ENCODE data around the gene XRN2.

The XRN2 gene, protein sequence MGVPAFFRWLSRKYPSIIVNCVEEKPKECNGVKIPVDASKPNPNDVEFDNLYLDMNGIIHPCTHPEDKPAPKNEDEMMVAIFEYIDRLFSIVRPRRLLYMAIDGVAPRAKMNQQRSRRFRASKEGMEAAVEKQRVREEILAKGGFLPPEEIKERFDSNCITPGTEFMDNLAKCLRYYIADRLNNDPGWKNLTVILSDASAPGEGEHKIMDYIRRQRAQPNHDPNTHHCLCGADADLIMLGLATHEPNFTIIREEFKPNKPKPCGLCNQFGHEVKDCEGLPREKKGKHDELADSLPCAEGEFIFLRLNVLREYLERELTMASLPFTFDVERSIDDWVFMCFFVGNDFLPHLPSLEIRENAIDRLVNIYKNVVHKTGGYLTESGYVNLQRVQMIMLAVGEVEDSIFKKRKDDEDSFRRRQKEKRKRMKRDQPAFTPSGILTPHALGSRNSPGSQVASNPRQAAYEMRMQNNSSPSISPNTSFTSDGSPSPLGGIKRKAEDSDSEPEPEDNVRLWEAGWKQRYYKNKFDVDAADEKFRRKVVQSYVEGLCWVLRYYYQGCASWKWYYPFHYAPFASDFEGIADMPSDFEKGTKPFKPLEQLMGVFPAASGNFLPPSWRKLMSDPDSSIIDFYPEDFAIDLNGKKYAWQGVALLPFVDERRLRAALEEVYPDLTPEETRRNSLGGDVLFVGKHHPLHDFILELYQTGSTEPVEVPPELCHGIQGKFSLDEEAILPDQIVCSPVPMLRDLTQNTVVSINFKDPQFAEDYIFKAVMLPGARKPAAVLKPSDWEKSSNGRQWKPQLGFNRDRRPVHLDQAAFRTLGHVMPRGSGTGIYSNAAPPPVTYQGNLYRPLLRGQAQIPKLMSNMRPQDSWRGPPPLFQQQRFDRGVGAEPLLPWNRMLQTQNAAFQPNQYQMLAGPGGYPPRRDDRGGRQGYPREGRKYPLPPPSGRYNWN

GRCh38 chr20:21303061-21303871, at the start of gene XRN2:
XRN2 (plus strand) TSS chr20:21303331; CDS start chr20:21303399, 68 bp downstream.
- peak; percentile 89 to 90 for DNase-seq (ENCODE audit: low read depth in 2 of 2, low spot score in 1 of 2)

DNA sequence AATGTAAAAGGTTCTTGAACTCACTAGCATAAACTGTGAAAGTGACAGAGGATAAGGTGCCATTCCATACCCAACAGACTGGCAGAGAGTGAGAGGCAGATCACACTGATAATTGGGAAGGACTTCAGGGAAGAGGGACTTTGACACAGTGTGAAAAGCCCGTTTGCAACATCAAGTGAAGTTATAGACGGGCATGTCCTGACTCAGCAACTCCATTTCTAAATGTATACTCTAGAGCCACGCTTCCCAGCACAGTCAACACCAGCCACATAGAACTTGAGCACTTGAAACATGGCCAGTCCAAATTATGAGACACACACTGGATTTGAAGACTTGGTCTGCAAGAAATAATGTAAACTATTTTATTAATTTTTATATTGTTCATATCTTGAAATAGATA, 45.9 kb upstream of the XRN2 start:
- no peak for DNase-seq (ENCODE audit: low read depth in 2 of 2, low spot score in 1 of 2)

DNA sequence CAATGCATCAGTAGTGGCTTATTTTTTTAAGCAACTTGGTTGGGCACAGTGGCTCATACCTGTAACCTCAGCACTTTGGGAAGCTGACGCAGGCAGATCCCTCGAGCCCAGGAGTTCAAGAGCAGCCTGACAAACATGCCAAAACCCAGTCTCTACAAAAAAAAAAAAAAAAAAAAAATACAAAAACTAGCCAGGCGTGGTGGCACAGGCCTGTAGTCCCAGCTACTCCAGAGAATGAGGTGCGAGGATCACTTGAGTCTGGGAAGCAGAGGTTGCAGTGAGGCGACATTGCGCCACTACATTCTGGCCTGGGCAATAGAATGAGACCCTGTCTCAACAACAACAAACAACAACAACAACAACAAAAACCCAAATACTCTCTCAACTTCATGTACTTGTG, 44.7 kb upstream of the XRN2 start:
- DNase-seq (ENCODE audit: low read depth in 2 of 2, low spot score in 1 of 2), result no peak

DNA sequence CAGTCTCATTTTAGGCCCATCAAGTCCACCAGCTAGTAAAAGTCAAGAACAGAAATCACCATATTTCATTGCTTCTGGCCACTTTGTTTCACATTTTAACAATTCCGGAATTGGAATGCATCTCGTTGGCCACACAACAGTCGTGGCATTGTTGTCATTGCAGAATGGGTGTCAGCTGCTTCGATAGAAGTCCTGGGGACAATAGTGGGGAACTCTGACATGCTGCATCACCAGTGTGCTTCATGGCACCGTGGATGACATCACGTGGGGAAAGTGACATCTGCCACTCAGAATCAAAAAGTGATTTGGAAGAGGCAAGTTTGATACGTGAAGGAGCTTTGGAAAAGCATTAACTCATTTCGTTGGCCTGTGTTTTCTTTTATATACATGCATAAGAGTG, 43.8 kb upstream of the XRN2 start:
- DNase-seq (ENCODE audit: low read depth in 2 of 2, low spot score in 1 of 2), result no peak

DNA sequence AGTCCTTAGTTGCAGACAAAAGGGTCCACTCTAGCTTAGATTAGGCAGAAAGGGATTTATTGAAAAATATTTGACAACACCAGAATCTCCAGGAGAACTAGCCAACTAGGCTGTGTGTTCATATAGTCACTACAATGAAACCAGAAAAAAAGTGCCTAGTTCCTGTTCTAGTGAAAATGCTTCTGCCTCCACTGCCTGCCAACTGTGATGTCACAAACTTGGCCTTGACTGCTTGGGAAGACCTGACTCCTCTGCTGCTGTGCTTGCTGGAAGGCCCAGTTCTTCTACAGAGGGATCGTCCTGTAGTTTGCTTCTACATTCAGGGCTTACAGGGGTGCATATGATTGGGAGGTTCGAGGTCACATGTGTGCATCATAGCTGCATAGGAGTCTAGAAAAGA, 40.3 kb upstream of the XRN2 start:
- DNase-seq (ENCODE audit: low read depth in 2 of 2, low spot score in 1 of 2), result no peak

GRCh38 chr20:21265261-21266190, 37.6 kb upstream of the XRN2 start:
- no peak for DNase-seq (ENCODE audit: low read depth in 2 of 2, low spot score in 1 of 2)

DNA sequence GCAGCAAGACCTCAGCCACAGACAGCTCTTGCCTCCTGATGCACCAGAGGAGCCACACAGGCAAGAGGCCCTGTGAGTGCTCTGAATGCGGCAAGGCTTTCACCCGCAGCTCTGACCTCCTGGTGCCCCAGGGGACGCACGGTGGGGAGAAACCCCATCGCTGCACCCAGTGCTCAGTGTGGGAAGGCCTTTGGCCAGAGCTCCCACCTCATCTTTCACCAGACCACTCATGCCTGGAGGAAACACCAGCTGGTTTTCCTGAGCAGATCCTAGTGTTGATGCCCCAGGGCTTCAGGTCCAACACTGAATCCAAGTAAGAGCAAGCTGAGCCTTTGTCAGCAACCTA, 37.0 kb upstream of the XRN2 start:
- DNase-seq (ENCODE audit: low read depth in 2 of 2, low spot score in 1 of 2), result no peak

GRCh38 chr20:21269772-21270171, 33.4 kb upstream of the XRN2 start:
- DNase-seq (ENCODE audit: low read depth in 2 of 2, low spot score in 1 of 2), result no peak

DNA sequence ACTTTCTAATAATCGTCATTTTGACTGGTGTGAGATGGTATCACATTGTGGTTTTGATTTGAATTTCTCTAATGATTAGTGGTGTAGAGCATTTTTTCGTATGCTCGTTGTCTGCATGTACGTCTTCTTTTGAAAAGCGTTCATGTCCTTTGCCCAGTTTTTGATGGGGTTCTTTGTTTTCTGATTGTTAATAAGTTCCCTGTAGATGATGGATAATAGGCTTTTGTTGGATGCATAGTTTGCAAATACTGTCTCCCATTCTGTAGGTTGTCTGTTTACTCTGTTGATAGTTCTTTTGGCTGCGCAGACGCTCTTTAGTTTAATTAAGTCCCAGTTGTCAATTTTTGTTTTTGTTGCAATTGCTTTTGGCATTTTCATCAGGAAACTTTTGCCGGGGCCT, 32.3 kb upstream of the XRN2 start:
- DNase-seq (ENCODE audit: low read depth in 2 of 2, low spot score in 1 of 2), result no peak

GRCh38 chr20:21272279-21272678, 30.9 kb upstream of the XRN2 start:
- no peak for DNase-seq (ENCODE audit: low read depth in 2 of 2, low spot score in 1 of 2)

DNA sequence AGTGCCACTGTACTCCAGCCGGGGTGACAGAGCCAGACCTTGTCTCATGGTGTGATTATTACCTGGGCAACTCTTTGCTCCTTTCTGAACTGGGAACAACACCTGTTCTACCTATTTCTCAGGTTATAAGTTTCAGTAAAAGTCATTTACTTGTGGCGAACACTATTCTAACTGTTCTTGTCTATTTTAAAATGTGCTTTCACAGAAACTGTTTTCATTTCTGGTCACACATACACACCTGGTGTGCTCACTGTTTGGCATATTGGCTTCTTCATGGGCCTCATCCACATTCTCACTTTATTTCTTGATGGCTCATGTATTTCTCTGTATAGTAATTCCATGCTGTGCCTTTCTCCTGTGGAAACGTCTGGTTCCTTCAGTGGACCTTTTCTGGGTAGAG, 30.5 kb upstream of the XRN2 start:
- no peak for DNase-seq (ENCODE audit: low read depth in 2 of 2, low spot score in 1 of 2)

GRCh38 chr20:21273755-21274386, 29.3 kb upstream of the XRN2 start:
- no peak for DNase-seq (ENCODE audit: low read depth in 2 of 2, low spot score in 1 of 2)

DNA sequence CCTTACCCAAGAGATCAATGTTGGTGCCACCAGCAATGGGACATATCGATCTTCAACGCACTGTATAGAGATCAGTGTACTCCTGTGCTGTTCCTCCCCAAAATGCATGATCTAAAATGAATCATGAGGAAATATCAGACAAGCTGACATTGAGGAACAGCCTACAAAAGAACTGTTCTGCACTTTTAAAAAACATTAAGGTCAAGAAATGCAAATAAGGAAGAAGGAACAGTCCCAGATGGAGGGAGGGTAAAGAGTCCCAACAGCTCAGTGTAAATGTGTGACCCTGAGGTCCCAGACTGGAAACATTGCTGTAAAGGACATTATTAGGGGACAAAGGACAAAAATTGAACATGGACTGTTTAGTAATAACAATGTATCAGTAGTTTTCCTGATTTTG, 24.3 kb upstream of the XRN2 start:
- DNase-seq (ENCODE audit: low read depth in 2 of 2, low spot score in 1 of 2), result no peak

DNA sequence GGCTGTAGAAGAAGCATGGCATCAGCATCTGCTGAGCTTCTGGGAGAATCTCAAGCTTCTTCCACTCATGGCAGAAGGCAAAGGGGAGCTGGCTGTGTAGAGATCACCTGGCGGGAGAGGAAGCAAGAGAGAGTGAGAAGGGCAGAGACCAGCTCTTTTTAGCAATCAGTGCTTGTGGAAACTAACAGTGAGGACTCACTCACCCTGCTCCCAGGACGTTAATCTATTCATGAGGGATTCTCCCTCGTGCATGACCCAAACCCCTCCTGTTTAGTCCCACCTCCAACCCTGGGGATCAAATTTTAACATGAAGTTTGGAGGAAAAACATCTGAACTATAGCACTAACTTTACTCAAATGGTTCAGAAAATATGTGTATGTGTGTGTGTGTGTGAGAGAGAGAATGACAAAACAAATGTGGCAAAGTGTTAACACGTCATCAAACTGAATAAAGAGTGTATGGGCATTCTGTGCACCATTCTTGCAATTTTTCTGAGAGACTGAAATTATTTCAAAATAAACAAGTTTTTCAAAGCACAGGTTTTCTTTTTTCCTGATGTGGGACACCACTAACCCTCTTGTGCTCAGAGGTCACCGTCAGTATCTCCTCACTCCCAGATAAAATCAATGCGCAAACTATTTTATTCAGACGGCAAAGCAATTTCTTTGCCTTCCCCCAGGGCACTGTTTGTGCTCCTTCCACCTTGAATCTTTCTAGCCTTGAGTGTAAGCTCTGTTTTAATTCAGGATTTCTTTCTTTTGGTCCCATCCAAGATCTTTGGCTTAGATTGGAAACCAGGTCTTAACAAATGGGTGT, 23.2 kb upstream of the XRN2 start:
- no peak for DNase-seq (ENCODE audit: low read depth in 2 of 2, low spot score in 1 of 2)

DNA sequence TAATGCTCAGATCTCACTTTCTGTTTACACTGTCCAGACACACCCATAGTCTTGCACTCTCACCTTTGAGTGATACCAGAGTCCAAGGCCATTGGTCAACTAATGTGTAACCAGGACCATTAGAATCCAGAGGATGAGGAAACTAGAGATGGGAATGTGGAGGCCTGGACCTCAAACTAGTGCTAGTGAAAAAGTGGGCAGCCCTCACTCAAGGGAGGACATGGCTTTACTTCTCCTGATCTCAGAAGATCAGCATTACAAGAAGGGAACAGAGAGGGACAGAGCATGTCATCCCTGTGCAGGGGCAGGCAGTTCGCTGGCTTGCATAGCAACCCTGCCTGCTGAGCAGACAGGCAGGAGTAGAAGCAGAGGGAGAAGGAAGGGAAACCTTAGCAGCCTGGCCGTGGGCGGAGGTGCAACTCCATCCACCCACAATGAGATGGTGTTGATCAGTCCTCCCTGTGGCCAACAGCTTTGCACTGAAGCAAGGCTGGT, 22.6 kb upstream of the XRN2 start:
- DNase-seq (ENCODE audit: low read depth in 2 of 2, low spot score in 1 of 2), result no peak

- no peak for DNase-seq (ENCODE audit: low read depth in 2 of 2, low spot score in 1 of 2)
Measured at GRCh38 chr20:21286775-21287174, 16.4 kb upstream of the XRN2 start.

DNA sequence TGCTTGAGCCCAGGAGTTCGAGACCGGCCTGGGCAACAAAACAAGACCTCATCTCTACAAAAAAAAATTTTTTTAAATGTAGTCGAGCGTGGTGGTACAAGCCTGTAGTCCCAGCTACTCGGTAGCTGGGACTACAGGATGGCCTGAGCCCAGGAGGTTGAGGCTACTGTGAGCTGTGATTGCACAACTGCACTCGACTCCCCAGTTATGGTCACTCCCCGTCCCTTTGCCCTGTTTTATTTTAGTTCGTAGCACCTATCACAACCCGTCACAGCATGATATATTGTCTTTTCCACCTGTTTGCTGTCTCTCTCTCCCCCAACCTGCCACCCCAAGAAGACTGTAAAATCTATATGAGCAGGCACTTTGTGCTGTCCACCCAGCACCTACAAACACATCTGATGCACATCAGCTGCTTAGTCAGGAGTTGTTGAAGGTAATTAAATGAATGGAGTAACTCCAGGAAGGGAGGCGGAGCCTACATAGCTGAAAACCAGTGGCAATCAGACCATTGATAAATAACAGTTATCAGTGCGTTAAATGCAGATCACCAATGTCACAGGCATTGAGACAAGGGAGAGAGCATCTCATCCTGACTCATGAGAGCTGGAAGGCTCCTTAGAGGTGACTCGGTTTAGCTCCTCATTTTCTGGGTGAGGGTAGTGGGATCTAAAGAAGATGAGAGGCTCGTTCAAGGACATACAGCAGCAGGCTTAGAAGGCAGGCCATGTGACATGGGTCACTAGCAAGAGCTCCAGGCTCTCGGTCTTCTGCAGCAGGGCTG, 14.4 kb upstream of the XRN2 start:
- no peak for DNase-seq (ENCODE audit: low read depth in 2 of 2, low spot score in 1 of 2)

- no peak for DNase-seq (ENCODE audit: low read depth in 2 of 2, low spot score in 1 of 2)
Measured at GRCh38 chr20:21289651-21290050, 13.5 kb upstream of the XRN2 start.
